Neural cell (in vitro differentiated cells): Measurements from ENCODE around the gene FRMPD3. TPM values are rescaled to one million over a fixed set of nuclear protein-coding genes. Genes with fewer than 3 reads are reported as not detected.

ENCODE experiments used
- polyA plus RNA-seq: library from polyadenylated mRNA; depleted of rRNA; stranded (reverse); fragments of >200 nt; gene quantifications from 2 replicates; pipeline ENCODE4 v1.2.3, GENCODE V29; 2014

The FRMPD3 gene
- polyA plus RNA-seq, 1 donor from 2014 or later, result 0.45 TPM

Other genes starting within 250 kb of the FRMPD3 start
- gene NUP62CL, start 243.2 kb upstream of the FRMPD3 start, polyA plus RNA-seq, result 1.9 and 3.4 TPM in 2 replicates
- gene DNAAF6, start 243.0 kb upstream of the FRMPD3 start, polyA plus RNA-seq, result not detected in 2 replicates
- gene PRPS1, start 178.9 kb downstream of the FRMPD3 start, polyA plus RNA-seq, result 60.8 and 65.2 TPM in 2 replicates